ENCODE data around the gene CES5A.
"Not testable (repeated sequence)": the region's sequence is repeated elsewhere in the genome, so short reads cannot be mapped to it uniquely, and the experiment has no call there.

CES5A gene, protein sequence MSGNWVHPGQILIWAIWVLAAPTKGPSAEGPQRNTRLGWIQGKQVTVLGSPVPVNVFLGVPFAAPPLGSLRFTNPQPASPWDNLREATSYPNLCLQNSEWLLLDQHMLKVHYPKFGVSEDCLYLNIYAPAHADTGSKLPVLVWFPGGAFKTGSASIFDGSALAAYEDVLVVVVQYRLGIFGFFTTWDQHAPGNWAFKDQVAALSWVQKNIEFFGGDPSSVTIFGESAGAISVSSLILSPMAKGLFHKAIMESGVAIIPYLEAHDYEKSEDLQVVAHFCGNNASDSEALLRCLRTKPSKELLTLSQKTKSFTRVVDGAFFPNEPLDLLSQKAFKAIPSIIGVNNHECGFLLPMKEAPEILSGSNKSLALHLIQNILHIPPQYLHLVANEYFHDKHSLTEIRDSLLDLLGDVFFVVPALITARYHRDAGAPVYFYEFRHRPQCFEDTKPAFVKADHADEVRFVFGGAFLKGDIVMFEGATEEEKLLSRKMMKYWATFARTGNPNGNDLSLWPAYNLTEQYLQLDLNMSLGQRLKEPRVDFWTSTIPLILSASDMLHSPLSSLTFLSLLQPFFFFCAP

DNA sequence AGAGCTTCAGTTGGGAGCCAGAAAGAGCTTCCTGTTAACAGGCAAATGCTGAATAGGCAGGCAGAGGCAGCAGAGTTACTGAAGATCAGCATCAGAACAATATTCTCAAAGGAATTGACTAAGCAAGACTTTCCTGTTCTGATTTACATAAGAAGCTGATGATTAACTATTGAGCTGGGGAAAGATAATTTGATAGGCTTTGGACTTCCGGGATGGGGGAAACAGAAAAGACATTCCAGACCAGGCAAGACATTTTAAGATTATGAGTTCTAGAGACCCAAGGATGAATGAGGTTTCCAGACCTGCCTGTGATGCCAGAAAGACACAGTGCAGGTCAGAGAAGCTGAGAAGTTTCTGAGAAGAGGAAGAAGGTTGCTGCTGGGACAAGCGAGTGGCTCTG is at the start of gene CES5A:
CES5A (minus strand) TSS at position 101 of the 400 bp plus-strand sequence. CDS start 152 bp downstream, outside the sequence.
- no peak for DNase-seq (ENCODE audit: low read depth)
- TF ChIP-seq, protein P1, sequence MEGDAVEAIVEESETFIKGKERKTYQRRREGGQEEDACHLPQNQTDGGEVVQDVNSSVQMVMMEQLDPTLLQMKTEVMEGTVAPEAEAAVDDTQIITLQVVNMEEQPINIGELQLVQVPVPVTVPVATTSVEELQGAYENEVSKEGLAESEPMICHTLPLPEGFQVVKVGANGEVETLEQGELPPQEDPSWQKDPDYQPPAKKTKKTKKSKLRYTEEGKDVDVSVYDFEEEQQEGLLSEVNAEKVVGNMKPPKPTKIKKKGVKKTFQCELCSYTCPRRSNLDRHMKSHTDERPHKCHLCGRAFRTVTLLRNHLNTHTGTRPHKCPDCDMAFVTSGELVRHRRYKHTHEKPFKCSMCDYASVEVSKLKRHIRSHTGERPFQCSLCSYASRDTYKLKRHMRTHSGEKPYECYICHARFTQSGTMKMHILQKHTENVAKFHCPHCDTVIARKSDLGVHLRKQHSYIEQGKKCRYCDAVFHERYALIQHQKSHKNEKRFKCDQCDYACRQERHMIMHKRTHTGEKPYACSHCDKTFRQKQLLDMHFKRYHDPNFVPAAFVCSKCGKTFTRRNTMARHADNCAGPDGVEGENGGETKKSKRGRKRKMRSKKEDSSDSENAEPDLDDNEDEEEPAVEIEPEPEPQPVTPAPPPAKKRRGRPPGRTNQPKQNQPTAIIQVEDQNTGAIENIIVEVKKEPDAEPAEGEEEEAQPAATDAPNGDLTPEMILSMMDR (IDR thresholded peaks at IDR 0.05; ENCODE audit: insufficient read depth, low read depth, low read length, missing control alignments) = no peak
- no peak within 1 kb of the TSS for H3K4me3 ChIP-seq (ENCODE audit: low read length)

DNA sequence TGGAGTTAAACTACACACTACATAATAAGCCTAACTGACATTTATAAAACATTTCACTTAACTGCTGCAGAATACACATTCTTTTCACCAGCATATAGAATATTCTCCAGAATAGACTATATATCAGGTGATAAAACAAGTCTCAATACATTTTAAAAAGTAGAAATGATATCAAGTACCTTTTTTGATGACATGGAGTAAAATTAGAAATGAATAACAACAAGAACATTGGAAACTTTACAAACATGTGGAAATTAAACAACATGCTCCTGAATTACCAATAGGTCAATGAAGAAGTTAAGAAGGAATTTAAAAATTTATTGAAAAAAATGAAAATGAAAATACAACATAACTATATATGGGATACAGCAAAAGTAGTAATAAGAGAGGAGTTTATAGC is 47.5 kb upstream of the CES5A start:
- TF ChIP-seq, protein P1 (IDR thresholded peaks at IDR 0.05; ENCODE audit: insufficient read depth, low read depth, low read length, missing control alignments) = no peak
- DNase-seq (ENCODE audit: low read depth) = no peak
- H3K4me3 ChIP-seq (ENCODE audit: low read length) = no peak overlapping the region

DNA sequence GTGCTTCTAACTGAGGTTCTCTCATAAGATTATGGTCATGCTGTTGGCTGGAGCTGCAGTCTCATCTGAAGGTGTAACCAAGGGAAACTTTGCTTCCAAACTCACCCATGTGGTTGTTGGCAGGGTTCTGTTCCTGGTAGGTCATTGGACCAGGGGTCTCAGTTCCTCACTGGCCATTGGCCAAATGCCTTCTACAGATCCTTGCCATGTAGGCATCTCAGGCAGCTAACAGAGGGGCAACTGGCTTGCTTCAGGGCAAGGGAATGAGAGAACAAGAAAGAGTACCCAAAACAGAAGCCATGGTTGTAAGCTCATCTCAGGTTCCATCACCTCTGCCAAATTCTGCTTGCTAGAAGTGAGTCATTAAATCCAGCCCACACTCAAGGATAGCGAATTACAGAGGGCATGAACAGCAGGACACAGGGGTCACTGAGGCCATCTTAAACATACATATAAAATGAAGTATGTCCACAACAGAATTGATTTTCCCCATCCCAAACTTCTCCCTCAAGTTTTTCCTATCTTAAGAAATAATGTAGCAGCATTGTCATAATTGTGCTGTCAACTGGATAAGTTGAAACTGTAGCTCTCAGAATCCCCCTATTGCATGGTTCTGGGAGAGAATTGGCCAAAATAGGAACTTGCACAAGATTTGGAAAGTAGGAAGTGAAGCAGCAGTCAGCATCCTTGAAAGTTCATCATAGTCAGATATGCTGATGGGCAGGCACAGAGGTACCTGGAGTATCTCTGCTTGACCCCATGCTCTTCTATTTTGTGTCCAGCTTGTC is 42.4 kb upstream of the CES5A start:
- DNase-seq (ENCODE audit: low read depth) = no peak
- no peak overlapping the region for H3K4me3 ChIP-seq (ENCODE audit: low read length)
- TF ChIP-seq, protein P1 (IDR thresholded peaks at IDR 0.05; ENCODE audit: insufficient read depth, low read depth, low read length, missing control alignments) = no peak

DNA sequence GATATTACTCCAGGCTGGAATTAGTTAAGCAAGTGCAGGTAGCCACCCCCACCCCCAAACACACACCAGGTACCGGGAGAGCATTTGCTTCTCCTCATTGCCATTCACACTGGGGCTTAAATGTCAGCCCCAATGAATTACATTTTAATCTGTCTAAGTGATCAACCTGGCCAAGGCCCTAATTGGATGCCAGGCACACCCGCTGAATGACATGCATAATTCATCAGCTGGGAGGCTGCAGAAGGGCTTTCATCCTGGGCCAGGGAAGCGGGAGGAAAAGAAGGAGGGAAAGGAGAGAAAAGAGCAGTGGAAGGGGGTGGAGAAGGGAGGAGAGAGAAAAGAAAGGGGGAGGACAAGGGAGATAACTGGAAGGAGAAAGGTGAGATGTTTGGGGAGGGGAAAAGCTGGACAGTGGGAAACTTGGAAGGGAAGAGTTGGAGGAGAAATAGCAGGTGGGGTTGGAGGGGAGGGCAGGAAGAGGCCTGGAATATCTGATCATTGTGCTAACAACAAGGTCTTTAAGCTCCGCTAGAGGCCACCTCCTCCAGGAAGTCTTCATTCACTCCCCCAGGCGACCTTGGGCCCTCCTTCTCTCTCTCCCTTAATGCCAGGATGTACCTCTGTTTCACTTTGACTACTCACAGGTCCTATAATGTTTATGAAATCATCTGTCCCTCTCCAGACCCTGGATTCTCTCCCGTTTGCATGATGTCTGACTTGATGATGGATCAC is 40.1 kb upstream of the CES5A start:
- H3K4me3 ChIP-seq (ENCODE audit: low read length) = no peak overlapping the region
- DNase-seq (ENCODE audit: low read depth) = no peak
- TF ChIP-seq, protein P1 (IDR thresholded peaks at IDR 0.05; ENCODE audit: insufficient read depth, low read depth, low read length, missing control alignments) = no peak

DNA sequence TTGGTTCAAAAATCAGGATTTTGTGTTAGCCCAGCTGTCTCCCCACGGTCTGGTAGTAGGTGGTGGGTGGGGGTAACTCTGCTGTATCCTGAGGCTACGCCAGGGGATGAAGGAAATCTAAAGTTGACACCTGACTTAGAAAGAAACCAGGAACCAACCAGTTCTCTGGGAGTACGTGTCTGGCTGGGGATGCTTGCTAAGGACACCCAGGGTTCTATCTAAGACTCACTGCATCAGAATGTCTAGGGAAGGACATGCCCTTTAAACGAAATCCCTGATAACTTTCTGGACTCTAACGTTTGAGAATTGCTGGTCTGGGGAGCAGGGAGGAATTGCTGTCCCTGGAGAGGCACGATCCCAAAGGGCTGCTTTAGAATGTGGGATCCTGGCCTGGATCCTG is 39.2 kb upstream of the CES5A start:
- TF ChIP-seq, protein P1 (IDR thresholded peaks at IDR 0.05; ENCODE audit: insufficient read depth, low read depth, low read length, missing control alignments) = no peak
- DNase-seq (ENCODE audit: low read depth) = no peak
- H3K4me3 ChIP-seq (ENCODE audit: low read length) = no peak overlapping the region

DNA sequence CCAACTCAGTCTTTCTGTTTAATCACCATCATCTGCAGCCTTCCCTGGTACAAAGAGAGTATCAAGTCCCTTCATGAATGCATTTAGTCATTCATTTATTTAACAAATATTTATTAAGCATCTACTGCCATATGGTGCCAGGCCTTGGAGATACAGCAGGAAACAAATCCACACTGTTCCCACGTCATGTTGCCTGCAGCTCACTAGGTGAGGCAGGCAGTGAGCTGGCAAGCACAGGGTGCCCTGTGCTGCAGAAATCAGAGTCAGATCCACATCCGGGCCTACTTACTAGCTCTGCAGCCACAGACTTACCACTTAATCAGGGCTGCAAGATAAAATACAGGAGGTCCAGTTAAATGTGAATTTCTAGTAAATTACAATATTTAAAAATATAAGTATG is 38.5 kb upstream of the CES5A start:
- no peak overlapping the region for H3K4me3 ChIP-seq (ENCODE audit: low read length)
- DNase-seq (ENCODE audit: low read depth) = peak; percentile 48
- TF ChIP-seq, protein P1 (IDR thresholded peaks at IDR 0.05; ENCODE audit: insufficient read depth, low read depth, low read length, missing control alignments) = no peak

DNA sequence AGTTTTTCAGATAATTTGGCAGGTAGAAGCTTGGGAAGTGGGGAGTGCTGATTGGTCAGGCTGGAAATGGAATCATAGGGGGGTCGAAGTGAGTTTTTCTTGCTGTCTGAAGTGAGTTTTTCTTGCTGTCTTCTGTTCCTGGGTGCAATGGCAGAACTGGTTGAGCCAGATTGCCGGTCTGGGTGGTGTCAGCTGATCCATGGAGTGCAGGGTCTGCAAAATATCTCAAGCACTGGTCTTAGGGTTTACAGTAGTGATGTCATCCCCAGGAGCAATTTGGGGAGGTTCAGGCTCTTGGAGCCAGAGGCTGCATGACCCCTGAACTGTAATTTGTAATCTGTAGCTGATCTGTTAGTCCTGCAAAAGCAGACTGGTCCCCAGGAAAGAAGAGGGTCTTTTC is 37.9 kb upstream of the CES5A start:
- H3K4me3 ChIP-seq (ENCODE audit: low read length); DNase-seq (ENCODE audit: low read depth): not testable (repeated sequence)
